ENCODE measurements around the gene ACSS1. TPM values are rescaled to one million over a fixed set of nuclear protein-coding genes. Genes with fewer than 3 reads are reported as not detected.

Gene ACSS1
- total and polyA plus RNA-seq, 7 donors, result 20.1 to 41.0 (median 27.1) TPM

DNA sequence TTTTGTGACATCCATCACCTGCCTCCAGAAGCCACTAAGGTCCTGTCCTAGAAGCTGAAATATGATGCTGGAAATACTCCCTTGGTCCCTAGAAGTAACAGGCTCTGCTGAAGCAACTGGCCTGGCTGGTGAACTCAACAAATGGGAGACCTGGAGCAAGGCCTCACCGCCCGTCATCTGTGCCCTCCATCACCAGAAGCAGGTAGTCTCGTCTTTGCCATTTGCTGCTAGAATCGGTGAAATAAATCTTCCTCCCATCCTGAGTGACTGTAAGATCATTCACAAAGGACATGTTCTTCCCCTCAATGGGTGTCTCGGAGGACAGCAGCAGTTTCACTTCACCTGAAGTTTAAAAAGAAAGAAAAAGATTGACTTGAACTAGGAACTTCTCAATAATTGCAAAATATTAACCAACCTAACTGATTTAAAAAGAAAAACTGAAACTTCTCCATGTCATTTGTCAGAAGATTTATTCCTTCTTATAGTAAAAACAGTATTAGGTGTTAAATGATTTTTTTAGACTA is 87.8 kb downstream of the ACSS1 start:
- Histone ChIP-seq H3K4me1 (no peaks in the 10 kb centered on the region), H3K9me3 (no peaks in the 10 kb centered on the region), H3K27ac (no peak overlapping the region), H3K27me3 (no peaks in the 10 kb centered on the region), H3K4me3 (no peak overlapping the region), H3K36me3 (peaks cover 0 to 92% (median 46%) of the 10 kb centered on the region in 4 donors)
- TF ChIP-seq, protein P1, sequence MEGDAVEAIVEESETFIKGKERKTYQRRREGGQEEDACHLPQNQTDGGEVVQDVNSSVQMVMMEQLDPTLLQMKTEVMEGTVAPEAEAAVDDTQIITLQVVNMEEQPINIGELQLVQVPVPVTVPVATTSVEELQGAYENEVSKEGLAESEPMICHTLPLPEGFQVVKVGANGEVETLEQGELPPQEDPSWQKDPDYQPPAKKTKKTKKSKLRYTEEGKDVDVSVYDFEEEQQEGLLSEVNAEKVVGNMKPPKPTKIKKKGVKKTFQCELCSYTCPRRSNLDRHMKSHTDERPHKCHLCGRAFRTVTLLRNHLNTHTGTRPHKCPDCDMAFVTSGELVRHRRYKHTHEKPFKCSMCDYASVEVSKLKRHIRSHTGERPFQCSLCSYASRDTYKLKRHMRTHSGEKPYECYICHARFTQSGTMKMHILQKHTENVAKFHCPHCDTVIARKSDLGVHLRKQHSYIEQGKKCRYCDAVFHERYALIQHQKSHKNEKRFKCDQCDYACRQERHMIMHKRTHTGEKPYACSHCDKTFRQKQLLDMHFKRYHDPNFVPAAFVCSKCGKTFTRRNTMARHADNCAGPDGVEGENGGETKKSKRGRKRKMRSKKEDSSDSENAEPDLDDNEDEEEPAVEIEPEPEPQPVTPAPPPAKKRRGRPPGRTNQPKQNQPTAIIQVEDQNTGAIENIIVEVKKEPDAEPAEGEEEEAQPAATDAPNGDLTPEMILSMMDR (IDR thresholded peaks at IDR 0.05), result no peak
- no peak for TF ChIP-seq EP300 (IDR thresholded peaks at IDR 0.05)
- no peak for TF ChIP-seq POLR2A (IDR thresholded peaks at IDR 0.05)
- no peak for TF ChIP-seq POLR2AphosphoS5 (IDR thresholded peaks at IDR 0.05)
- intact Hi-C loops (cut with DNase I), result no loop called here
- peak; percentile 27 for DNase-seq
- 91 to 95% methylated on average over 5 of the region's 5 CpGs for WGBS, 2 donors

GRCh38 chr20:24969186-24970029 is 88.5 kb downstream of the ACSS1 start:
- peak; percentile 48 for DNase-seq
- no peak overlapping the region for H3K4me3 ChIP-seq
- intact Hi-C loops (cut with DNase I), result no loop called here
- H3K36me3 ChIP-seq, result peaks cover under 1 to 93% (median 46%) of the 10 kb centered on the region in 4 donors
- H3K27me3 ChIP-seq, result no peaks in the 10 kb centered on the region
- H3K27ac ChIP-seq, result no peak overlapping the region
- no peaks in the 10 kb centered on the region for H3K9me3 ChIP-seq
- no peaks in the 10 kb centered on the region for H3K4me1 ChIP-seq
- WGBS, 2 donors, result 81 to 93% methylated on average over 19 of the region's 19 CpGs
- TF ChIP-seq, protein P1 (IDR thresholded peaks at IDR 0.05), result no peak
- TF ChIP-seq EP300 (IDR thresholded peaks at IDR 0.05), result no peak
- TF ChIP-seq POLR2A (IDR thresholded peaks at IDR 0.05), result no peak
- no peak for TF ChIP-seq POLR2AphosphoS5 (IDR thresholded peaks at IDR 0.05)

DNA sequence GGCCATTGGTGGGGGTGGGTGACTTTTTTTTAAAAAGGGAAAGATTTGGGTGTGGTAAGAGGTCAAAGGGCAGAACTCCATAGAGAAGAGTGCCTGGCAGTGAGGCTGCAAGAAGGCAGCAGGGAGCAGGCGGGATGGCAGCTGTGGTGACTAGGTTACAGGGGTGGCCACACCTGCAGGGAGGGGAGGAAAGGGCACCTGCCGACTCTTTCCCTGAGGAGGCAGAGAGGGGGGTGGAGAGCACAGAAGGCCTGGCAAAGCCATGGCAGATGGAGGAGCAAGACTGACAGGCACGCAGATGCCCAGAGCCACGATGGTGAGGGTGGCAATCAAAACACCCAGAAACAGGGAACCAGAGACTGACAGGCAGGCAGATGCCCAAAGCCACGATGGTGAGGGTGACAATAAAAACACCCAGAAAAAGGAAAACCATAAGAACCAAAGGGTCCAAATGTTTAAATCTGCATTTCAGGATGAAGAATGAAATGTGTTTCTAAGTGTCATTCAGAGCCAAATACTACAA is 89.6 kb downstream of the ACSS1 start:
- no peaks in the 10 kb centered on the region for H3K27me3 ChIP-seq
- intact Hi-C loops (cut with DNase I), result no loop called here
- no peak overlapping the region for H3K27ac ChIP-seq
- H3K4me3 ChIP-seq, result no peak overlapping the region
- no peaks in the 10 kb centered on the region for H3K4me1 ChIP-seq
- peak; percentile 10 for DNase-seq
- TF ChIP-seq, protein P1 (IDR thresholded peaks at IDR 0.05), result no peak
- no peak for TF ChIP-seq POLR2AphosphoS5 (IDR thresholded peaks at IDR 0.05)
- no peak for TF ChIP-seq EP300 (IDR thresholded peaks at IDR 0.05)
- no peak for TF ChIP-seq POLR2A (IDR thresholded peaks at IDR 0.05)
- peaks cover 11 to 97% (median 56%) of the 10 kb centered on the region in 4 donors for H3K36me3 ChIP-seq
- WGBS, 2 donors, result 23 to 71% methylated on average over 5 of the region's 5 CpGs
- no peaks in the 10 kb centered on the region for H3K9me3 ChIP-seq

GRCh38 chr20:24966317-24967012 is 91.5 kb downstream of the ACSS1 start:
- DNase-seq, result peak; percentile 30
- TF ChIP-seq POLR2A (IDR thresholded peaks at IDR 0.05), result no peak
- TF ChIP-seq EP300 (IDR thresholded peaks at IDR 0.05), result no peak
- TF ChIP-seq, protein P1 (IDR thresholded peaks at IDR 0.05), result no peak
- no peak for TF ChIP-seq POLR2AphosphoS5 (IDR thresholded peaks at IDR 0.05)
- H3K27ac ChIP-seq, result no peak overlapping the region
- 95 to 96% methylated on average over 15 of the region's 15 CpGs for WGBS, 2 donors
- intact Hi-C loops (cut with DNase I), result no loop called here
- H3K27me3 ChIP-seq, result no peaks in the 10 kb centered on the region
- no peaks in the 10 kb centered on the region for H3K4me1 ChIP-seq
- no peaks in the 10 kb centered on the region for H3K9me3 ChIP-seq
- H3K36me3 ChIP-seq, result peaks cover 17 to 96% (median 62%) of the 10 kb centered on the region in 4 donors
- H3K4me3 ChIP-seq, result no peak overlapping the region
